AG04449 (cell line): Measurements from ENCODE around the gene COL6A1.

ENCODE experiments used
- CTCF ChIA-PET: fragments of 350-600 bp; formaldehyde crosslinking; extraction: SDS; loops from one replicate; lab custom pipeline; 2021; ENCODE audit warnings: antibody characterized with exemption; lab: Yijun Ruan, JAX
- POLR2A ChIA-PET: fragments of 400-600, 350-600 bp; formaldehyde crosslinking; extraction: SDS; loops from one replicate; lab custom pipeline; 2020; ENCODE audit warnings: antibody characterized with exemption, inconsistent platforms; lab: Yijun Ruan, JAX
- DNase-seq: peaks from one replicate; pipeline ENCODE4 v3.0.0-alpha.2; 2010; ENCODE audit warnings: low read depth, low spot score
- H3K4me3 ChIP-seq: 2 replicates; pipeline ENCODE4 v1.5.1; 2011; ENCODE audit warnings: low read depth, mild to moderate bottlenecking, control low read depth, low read length
- CTCF ChIP-seq: IDR thresholded peaks from one replicate; pipeline ENCODE4 v1.5.1; 2011; ENCODE audit warnings: mild to moderate bottlenecking, moderate library complexity, low read length, control low read depth, inconsistent platforms; ENCODE audit not compliant: insufficient read depth; ENCODE audit errors: missing control alignments

Gene COL6A1

DNA sequence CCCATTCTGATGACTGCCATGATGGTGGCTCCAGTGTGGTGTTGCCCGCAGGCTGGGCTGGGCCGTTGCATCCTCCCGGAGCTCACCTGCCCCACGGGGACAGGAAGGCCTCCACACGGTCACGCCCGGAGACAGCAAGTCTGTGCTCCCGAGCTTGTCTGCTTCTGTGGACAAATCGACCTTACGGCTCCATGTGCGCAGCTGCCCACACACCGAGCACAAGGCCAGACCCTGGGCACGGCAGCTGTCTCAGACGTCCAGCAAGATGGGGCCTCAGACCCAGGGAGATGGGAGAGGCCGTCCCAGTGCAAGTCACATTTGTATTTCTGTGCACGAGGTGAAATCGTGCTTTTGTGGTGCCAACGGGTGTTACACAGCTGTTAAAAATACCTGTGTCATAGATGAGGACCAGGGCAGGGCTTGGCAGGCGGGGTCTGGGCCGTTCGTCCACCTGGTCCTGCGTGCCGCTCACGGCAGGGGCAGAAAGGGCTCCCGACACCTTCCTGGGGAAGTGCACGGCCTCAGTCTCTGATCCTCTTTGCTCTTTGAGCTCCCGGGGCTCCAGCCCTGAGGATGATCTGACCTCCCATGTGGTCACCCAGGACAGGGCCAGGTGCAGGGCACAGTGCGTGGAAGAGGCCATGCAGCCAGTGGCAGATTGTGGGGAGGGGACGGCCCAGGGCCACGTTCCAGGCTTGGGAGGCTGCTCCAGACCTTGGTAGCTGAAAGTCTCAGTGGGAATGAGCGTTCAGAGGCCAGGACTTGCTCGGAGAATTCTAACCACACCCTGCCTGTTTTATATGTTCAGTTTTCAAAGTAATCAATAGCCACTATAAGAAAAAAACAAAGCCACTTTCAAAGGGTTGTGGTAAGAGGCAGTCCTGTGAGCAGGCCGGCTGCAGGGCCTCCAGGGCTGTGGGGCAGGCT is 13.5 kb downstream of the COL6A1 start:
- H3K4me3 ChIP-seq = no peak overlapping the region
- ChIA-PET POLR2A (interaction anchor here (1.2 to 3.8 kb wide), 3 partner anchors 9 to 13 kb away, joined by 3 to 21 read pairs (median 4); partner anchors contain the start of gene COL6A1), CTCF (interaction anchor here (2.4 kb wide), 2 partner anchors 10 to 115 kb away, joined by 8 read pairs; no protein-coding TSS in a partner anchor)
- no peak for TF ChIP-seq CTCF
- DNase-seq = no peak

- H3K4me3 ChIP-seq = no peak overlapping the region
- ChIA-PET POLR2A (interaction anchor here (1.3 to 3.8 kb wide), 3 partner anchors 10 to 127 kb away, joined by 4 to 21 read pairs (median 5); partner anchors contain the start of gene COL6A1), CTCF (interaction anchor here (2.4 kb wide), 1 partner anchor 114 kb away, joined by 8 read pairs; no protein-coding TSS in a partner anchor)
- no peak for TF ChIP-seq CTCF
- no peak for DNase-seq
These were observed 14.2 kb downstream of the COL6A1 start for GRCh38 chr21:45995686-45996179.

DNA sequence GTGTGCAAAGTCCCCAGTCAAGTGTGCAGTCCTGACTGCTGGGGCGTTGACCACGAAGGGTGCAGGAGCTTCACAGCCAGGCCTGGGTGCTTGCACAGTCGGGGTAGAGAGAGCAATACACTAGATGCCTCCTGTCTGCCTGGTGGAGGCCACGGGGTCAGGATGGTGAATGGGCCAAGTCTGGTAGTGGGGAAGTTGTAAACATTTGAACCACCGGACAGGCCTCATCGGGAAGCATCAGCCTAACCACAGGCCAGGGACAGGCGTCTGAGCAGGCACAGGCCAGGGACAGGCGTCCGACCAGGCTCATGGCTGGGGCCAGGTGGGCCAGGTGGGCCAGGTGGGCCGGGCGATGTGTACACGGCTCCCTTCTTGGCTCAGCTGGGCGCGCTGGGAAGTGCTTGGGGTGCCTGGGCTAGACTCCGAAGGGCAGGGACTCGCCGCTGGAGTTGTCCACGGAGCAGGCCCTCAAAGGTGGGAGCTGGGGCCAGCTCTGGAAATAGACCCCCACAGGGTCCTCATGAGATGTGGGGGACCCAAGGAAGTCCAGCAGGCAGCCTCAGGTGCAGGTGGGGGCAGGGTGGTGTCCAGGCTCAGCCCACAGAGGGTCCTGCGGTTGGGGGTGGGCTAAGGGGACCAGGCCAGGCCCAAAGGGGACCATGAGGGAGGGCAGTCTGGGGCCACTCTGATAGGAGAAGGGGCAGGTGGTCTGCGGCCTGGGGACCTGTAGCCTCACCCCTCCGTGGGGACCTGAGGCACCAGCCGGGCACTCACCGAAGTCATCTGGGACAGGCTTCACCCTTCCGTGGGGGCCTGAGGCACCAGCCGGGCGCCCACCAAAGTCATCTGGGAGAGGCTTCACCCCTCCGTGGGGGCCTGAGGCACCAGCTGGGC is 15.0 kb downstream of the COL6A1 start:
- no peak overlapping the region for H3K4me3 ChIP-seq
- ChIA-PET CTCF (no interaction called here), POLR2A (interaction anchor here (0.9 to 3.8 kb wide), 5 partner anchors 14 to 126 kb away, joined by 3 to 21 read pairs (median 4); partner anchors contain the start of gene COL6A1)
- DNase-seq = no peak
- no peak for TF ChIP-seq CTCF

GRCh38 chr21:45997205-45997494 is 15.6 kb downstream of the COL6A1 start:
- H3K4me3 ChIP-seq = no peak overlapping the region
- POLR2A ChIA-PET = interaction anchor here (1.1 to 1.5 kb wide), 2 partner anchors 24 to 125 kb away, joined by 4 to 5 read pairs; no protein-coding TSS in a partner anchor
- CTCF ChIA-PET = no interaction called here
- TF ChIP-seq CTCF = no peak
- DNase-seq = no peak

DNA sequence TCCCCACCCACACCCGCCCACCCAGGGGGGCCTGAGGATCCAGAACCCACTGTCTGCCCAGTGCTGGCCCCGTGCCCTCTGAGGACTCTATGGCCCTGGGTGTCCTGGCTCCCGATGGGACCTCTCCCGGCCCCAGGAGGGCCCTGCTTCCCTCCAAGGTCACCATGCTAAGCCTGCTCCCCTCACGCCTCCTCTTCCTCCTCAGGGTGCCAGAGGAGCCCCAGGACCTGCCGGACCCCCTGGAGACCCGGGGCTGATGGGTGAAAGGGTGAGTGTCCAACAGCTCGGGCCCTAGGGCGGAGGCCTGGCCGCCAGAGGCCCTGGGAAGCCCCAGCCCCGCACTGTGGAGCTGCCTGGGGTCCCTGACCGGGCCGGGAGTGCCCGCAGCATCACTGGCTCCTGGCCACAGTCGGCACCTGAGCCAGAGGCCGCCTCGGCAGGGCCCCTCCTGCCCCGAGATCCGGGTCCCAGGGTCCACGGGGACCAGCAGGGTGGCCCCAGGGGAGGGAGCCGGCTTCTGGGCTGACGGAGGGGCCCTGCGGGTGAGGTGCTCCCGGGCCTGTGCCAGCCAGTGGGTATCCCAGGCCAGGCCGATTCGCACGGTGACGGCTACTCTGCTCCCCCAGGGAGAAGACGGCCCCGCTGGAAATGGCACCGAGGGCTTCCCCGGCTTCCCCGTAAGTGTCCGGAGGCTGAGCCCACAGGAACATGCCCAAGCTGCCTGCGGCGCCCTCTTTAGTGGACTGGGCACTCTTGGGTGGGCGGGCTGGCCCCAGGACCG is 16.1 kb downstream of the COL6A1 start:
- ChIA-PET CTCF (no interaction called here), POLR2A (interaction anchor here (1.1 kb wide), 1 partner anchor 25 kb away, joined by 4 read pairs; no protein-coding TSS in a partner anchor)
- no peak overlapping the region for H3K4me3 ChIP-seq
- DNase-seq = no peak
- TF ChIP-seq CTCF = no peak
